Measurements from ENCODE around the gene CCDC88C.

DNA sequence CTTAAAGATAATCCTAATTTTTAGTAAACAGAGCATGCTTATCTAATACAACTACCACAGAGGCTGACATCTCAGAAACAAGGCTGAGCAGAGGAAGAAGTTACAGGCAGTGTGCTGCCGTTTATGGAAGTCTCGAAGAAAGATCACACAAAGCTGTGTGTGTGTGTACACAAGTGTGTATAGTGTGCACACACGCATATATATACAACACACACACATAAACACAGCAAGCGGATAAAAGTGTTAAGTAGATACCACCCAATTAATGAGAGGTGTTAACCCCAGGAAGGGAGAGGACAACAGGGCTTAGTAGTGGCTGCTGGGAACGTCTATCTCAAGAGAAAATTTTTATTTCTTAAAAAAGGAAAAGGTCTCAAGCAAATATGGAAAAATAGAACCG is 15.3 kb downstream of the CCDC88C start:
- TF ChIP-seq POLR2AphosphoS5 (IDR thresholded peaks at IDR 0.05): no peak
- TF ChIP-seq, protein P1, sequence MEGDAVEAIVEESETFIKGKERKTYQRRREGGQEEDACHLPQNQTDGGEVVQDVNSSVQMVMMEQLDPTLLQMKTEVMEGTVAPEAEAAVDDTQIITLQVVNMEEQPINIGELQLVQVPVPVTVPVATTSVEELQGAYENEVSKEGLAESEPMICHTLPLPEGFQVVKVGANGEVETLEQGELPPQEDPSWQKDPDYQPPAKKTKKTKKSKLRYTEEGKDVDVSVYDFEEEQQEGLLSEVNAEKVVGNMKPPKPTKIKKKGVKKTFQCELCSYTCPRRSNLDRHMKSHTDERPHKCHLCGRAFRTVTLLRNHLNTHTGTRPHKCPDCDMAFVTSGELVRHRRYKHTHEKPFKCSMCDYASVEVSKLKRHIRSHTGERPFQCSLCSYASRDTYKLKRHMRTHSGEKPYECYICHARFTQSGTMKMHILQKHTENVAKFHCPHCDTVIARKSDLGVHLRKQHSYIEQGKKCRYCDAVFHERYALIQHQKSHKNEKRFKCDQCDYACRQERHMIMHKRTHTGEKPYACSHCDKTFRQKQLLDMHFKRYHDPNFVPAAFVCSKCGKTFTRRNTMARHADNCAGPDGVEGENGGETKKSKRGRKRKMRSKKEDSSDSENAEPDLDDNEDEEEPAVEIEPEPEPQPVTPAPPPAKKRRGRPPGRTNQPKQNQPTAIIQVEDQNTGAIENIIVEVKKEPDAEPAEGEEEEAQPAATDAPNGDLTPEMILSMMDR (IDR thresholded peaks at IDR 0.05): no peak

Data from upper lobe of left lung (tissue), 4 donors.